ENCODE data around the gene NAALADL2.

DNA sequence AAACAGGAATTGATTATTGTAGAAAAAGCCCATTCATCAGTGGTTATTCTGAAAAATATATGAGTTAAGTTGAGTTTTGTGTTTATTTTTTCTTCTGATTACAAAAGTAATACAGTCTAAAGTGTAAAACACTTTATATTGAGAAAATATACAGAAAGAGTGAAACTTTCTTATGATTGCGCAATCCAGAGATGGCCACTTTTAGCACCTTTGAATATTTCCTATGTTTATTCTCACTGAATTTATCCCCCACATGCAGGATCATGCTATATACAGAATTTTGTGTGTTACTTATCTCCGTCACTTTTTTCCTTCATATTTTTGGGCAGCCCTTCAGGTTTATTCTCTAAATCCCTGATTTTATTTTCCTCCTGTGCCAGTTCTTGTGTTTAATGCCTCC is 285.2 kb downstream of the NAALADL2 start:
- TF ChIP-seq, protein P1, sequence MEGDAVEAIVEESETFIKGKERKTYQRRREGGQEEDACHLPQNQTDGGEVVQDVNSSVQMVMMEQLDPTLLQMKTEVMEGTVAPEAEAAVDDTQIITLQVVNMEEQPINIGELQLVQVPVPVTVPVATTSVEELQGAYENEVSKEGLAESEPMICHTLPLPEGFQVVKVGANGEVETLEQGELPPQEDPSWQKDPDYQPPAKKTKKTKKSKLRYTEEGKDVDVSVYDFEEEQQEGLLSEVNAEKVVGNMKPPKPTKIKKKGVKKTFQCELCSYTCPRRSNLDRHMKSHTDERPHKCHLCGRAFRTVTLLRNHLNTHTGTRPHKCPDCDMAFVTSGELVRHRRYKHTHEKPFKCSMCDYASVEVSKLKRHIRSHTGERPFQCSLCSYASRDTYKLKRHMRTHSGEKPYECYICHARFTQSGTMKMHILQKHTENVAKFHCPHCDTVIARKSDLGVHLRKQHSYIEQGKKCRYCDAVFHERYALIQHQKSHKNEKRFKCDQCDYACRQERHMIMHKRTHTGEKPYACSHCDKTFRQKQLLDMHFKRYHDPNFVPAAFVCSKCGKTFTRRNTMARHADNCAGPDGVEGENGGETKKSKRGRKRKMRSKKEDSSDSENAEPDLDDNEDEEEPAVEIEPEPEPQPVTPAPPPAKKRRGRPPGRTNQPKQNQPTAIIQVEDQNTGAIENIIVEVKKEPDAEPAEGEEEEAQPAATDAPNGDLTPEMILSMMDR (IDR thresholded peaks at IDR 0.05) = no peak
- no peak for TF ChIP-seq POLR2AphosphoS5 (IDR thresholded peaks at IDR 0.05)
- TF ChIP-seq POLR2A (IDR thresholded peaks at IDR 0.05) = no peak

All from upper lobe of left lung (tissue), 4 donors.